KMS-11 (cell line): ENCODE data around the gene AMPD2.

Source experiments
- H2AFZ ChIP-seq: fragments of 200-600 bp; sonication (generic); 2 replicates; pipeline ENCODE4 v1.6.1; 2016; ENCODE audit warnings: antibody characterized with exemption, mixed run types, low read depth
- H3K27ac ChIP-seq: fragments of 200-600 bp; sonication (generic); 2 replicates; pipeline ENCODE4 v1.6.1; 2016; ENCODE audit warnings: mild to moderate bottlenecking, mixed run types
- H3K27me3 ChIP-seq: fragments of 200-600 bp; sonication (generic); 2 replicates; pipeline ENCODE4 v1.6.1; 2017; ENCODE audit warnings: mild to moderate bottlenecking, low read depth, mixed run types, moderate library complexity; ENCODE audit not compliant: insufficient read depth
- H3K36me3 ChIP-seq: fragments of 200-600 bp; sonication (generic); 2 replicates; pipeline ENCODE4 v1.6.1; 2017; ENCODE audit warnings: mild to moderate bottlenecking, mixed run types; ENCODE audit not compliant: insufficient read depth
- H3K4me1 ChIP-seq: fragments of 200-600 bp; sonication (generic); 2 replicates; pipeline ENCODE4 v1.6.1; 2016; ENCODE audit warnings: mild to moderate bottlenecking, low read depth, mixed run types; ENCODE audit not compliant: poor library complexity, severe bottlenecking
- H3K4me2 ChIP-seq: fragments of 200-600 bp; sonication (generic); 2 replicates; pipeline ENCODE4 v1.7.0; 2016; ENCODE audit warnings: mild to moderate bottlenecking, mixed run types
- H3K4me3 ChIP-seq: fragments of 200-600 bp; sonication (generic); IDR thresholded peaks from 2 replicates; pipeline ENCODE4 v1.6.1; 2017; ENCODE audit warnings: low read depth, low read length, mixed read lengths; ENCODE audit not compliant: insufficient read depth
- H3K79me2 ChIP-seq: fragments of 200-600 bp; sonication (generic); 2 replicates; pipeline ENCODE4 v1.6.1; 2016; ENCODE audit warnings: low read depth, mixed run types; ENCODE audit not compliant: insufficient read depth
- H3K9ac ChIP-seq: fragments of 200-600 bp; sonication (generic); 2 replicates; pipeline ENCODE4 v1.6.1; 2016; ENCODE audit warnings: mild to moderate bottlenecking, mixed run types
- H4K20me1 ChIP-seq: fragments of 200-600 bp; sonication (generic); 2 replicates; pipeline ENCODE4 v1.6.1; 2016; ENCODE audit warnings: mild to moderate bottlenecking, mixed run types; ENCODE audit not compliant: insufficient read depth
- CTCF ChIP-seq: fragments of 200-600 bp; sonication (generic); conservative IDR thresholded peaks from 2 replicates; pipeline ENCODE4 v1.6.1; 2017; ENCODE audit warnings: low read depth, mild to moderate bottlenecking, antibody characterized with exemption, low read length, moderate library complexity, mixed read lengths

AMPD2 gene

GRCh38 chr1:109619576-109620400 is at the start of gene AMPD2, which contains the start of gene GNAT2:
Gene AMPD2 (plus strand): TSS chr1:109619837. CDS start chr1:109621176, 1,339 bp downstream.
Gene GNAT2 (minus strand): TSS chr1:109619616. CDS start chr1:109612870, 6,746 bp downstream.
- peak within 1 kb of the TSS; percentile 68 for H3K27ac ChIP-seq
- H3K4me2 ChIP-seq = peak within 1 kb of the TSS; percentile 98
- H3K27me3 ChIP-seq = no peaks in the 10 kb centered on the region
- peak within 1 kb of the TSS; percentile 90 for H3K4me3 ChIP-seq
- peak within 1 kb of the TSS; percentile 89 for H2AFZ ChIP-seq
- H3K36me3 ChIP-seq = no peaks in the 10 kb centered on the region
- no peaks in the 10 kb centered on the region for H4K20me1 ChIP-seq
- peak within 1 kb of the TSS; percentile 93 for H3K9ac ChIP-seq
- peaks cover 24% of the 10 kb centered on the region for H3K4me1 ChIP-seq
- TF ChIP-seq CTCF = no peak; the same call in 1 of the 2 replicates
- peaks cover 48% of the 10 kb centered on the region for H3K79me2 ChIP-seq

GRCh38 chr1:109570414-109570813 is 49.2 kb upstream of the AMPD2 start:
- Histone ChIP-seq H3K4me3 (no peak overlapping the region), H3K4me1 (peaks cover 5% of the 10 kb centered on the region), H3K9ac (no peak overlapping the region), H3K36me3 (no peaks in the 10 kb centered on the region), H3K79me2 (peaks cover 62% of the 10 kb centered on the region), H3K27ac (no peak overlapping the region), H4K20me1 (peaks cover 7% of the 10 kb centered on the region; the same call in 1 of the 2 replicates), H2AFZ (no peak overlapping the region), H3K4me2 (no peak overlapping the region), H3K27me3 (no peaks in the 10 kb centered on the region)
- TF ChIP-seq CTCF = no peak

- H3K79me2 ChIP-seq = peaks cover 28% of the 10 kb centered on the region
- no peaks in the 10 kb centered on the region for H3K4me1 ChIP-seq
- H3K9ac ChIP-seq = no peak overlapping the region
- no peak overlapping the region for H3K4me3 ChIP-seq
- no peak overlapping the region for H3K4me2 ChIP-seq
- TF ChIP-seq CTCF = no peak
- no peak overlapping the region for H2AFZ ChIP-seq
- no peak overlapping the region for H3K27ac ChIP-seq
- no peaks in the 10 kb centered on the region for H3K27me3 ChIP-seq
- no peaks in the 10 kb centered on the region for H3K36me3 ChIP-seq
- 0 out of 2 replicates have a peak, but pooled peaks cover 7% of the 10 kb centered on the region for H4K20me1 ChIP-seq
Measured at GRCh38 chr1:109573785-109574184, 45.9 kb upstream of the AMPD2 start.

- no peaks in the 10 kb centered on the region for H3K27me3 ChIP-seq
- H3K9ac ChIP-seq = no peak overlapping the region
- H3K4me1 ChIP-seq = no peaks in the 10 kb centered on the region
- H3K79me2 ChIP-seq = no peaks in the 10 kb centered on the region
- no peak overlapping the region for H3K27ac ChIP-seq
- H2AFZ ChIP-seq = no peak overlapping the region
- H4K20me1 ChIP-seq = no peaks in the 10 kb centered on the region
- peaks cover 3% of the 10 kb centered on the region; the same call in 1 of the 2 replicates for H3K36me3 ChIP-seq
- H3K4me2 ChIP-seq = no peak overlapping the region
- no peak overlapping the region for H3K4me3 ChIP-seq
- TF ChIP-seq CTCF = no peak
Measured at GRCh38 chr1:109578947-109579443, 40.6 kb upstream of the AMPD2 start.
